ENCODE data around the gene SNX19. TPM values are rescaled to one million over a fixed set of nuclear protein-coding genes. Genes with fewer than 3 reads are reported as not detected.

Gene SNX19
- total and polyA plus RNA-seq, 2 of the 4 experiments (the other 2 are of a cell fraction), result 35.9 to 113 TPM

GRCh38 chr11:130888790-130889189 lies 27.5 kb downstream of the SNX19 start:
- Histone ChIP-seq H3K79me1 (ENCODE audit: low read depth in 1 of 2, low read length in 2 of 2) (peaks cover 20 to 22% of the 10 kb centered on the region in 2 experiments), H4K5ac (ENCODE audit: low read depth, low read length) (no peak overlapping the region), H3K27me3 (ENCODE audit: control insufficient read depth, insufficient read depth, low read length) (no peaks in the 10 kb centered on the region), H3K56ac (ENCODE audit: extremely low read depth, insufficient read depth, low read length) (no peak overlapping the region), H3K4ac (ENCODE audit: low read depth, low read length) (no peak overlapping the region), H3K27ac (ENCODE audit: insufficient read depth, low read length) (no peak overlapping the region), H2AK5ac (ENCODE audit: low read depth, low read length) (no peak overlapping the region), H3K23ac (ENCODE audit: low read depth, low read length) (no peak overlapping the region), H4K91ac (ENCODE audit: insufficient read depth, low read depth, low read length) (no peak overlapping the region), H2AK9ac (replicated peaks; ENCODE audit: low read depth, low read length, poor library complexity) (no peak overlapping the region), H3K4me1 (ENCODE audit: control insufficient read depth, insufficient read depth, low read length) (peaks cover 2% of the 10 kb centered on the region; the same call in 1 of the 2 replicates), H2BK5ac (ENCODE audit: low read depth, low read length, poor library complexity, severe bottlenecking) (no peak overlapping the region), H2BK15ac (ENCODE audit: low read depth, low read length) (no peak overlapping the region), H3K9ac (ENCODE audit: low read depth, low read length) (no peak overlapping the region), H2BK20ac (ENCODE audit: low read depth, low read length) (no peak overlapping the region), H3K9me3 (ENCODE audit: control insufficient read depth, insufficient read depth, low read length) (no peaks in the 10 kb centered on the region), H3K9me1 (ENCODE audit: insufficient read depth, low read length) (no peaks in the 10 kb centered on the region), H3K14ac (replicated peaks; ENCODE audit: low read depth, low read length) (no peak overlapping the region), H3K18ac (ENCODE audit: low read depth, low read length) (no peak overlapping the region), H2AFZ (replicated peaks; ENCODE audit: low read length, poor library complexity) (no peak overlapping the region), H2BK120ac (ENCODE audit: low read depth, low read length) (no peak overlapping the region), H3K4me2 (ENCODE audit: low read depth, low read length) (no peak overlapping the region), H3K4me3 (ENCODE audit: insufficient read depth, low read depth, low read length) (no peak overlapping the region), H4K8ac (ENCODE audit: low read depth in 2 of 2, low read length in 2 of 2) (no peak overlapping the region), H4K20me1 (ENCODE audit: insufficient read depth, low read length) (no peaks in the 10 kb centered on the region), H3K36me3 (ENCODE audit: control insufficient read depth, insufficient read depth, low read length) (peaks cover 17% of the 10 kb centered on the region)
- ATAC-seq (ENCODE audit: low read depth), result no peak
- no TSS peak for BruUV-seq (replicated peaks)
- no peak for DNase-seq
- TF ChIP-seq NFE2L2 (IDR thresholded peaks at IDR 0.05; ENCODE audit: low read depth, low read length) (no peak), MAZ (IDR thresholded peaks at IDR 0.05; ENCODE audit: borderline replicate concordance, low read depth, low read length) (no peak), ELK1 (IDR thresholded peaks at IDR 0.05; ENCODE audit: borderline replicate concordance, low read depth, low read length) (no peak), MAFK (IDR thresholded peaks at IDR 0.05; ENCODE audit: low read depth, low read length) (no peak), CHD1 (IDR thresholded peaks at IDR 0.05; ENCODE audit: low read depth, low read length) (no peak), RCOR1 (IDR thresholded peaks at IDR 0.05; ENCODE audit: insufficient replicate concordance, low read length) (no peak), USF2 (IDR thresholded peaks at IDR 0.05; ENCODE audit: low read depth, low read length) (no peak), SMC3 (IDR thresholded peaks at IDR 0.05; ENCODE audit: low read depth, low read length) (no peak), FOS (IDR thresholded peaks at IDR 0.05; ENCODE audit: low read depth, low read length) (no peak), RAD21 (IDR thresholded peaks at IDR 0.05; ENCODE audit: low read length) (no peak), CTCF (conservative IDR thresholded peaks at IDR 0.05; ENCODE audit: low read depth, low read length) (no peak), MXI1 (IDR thresholded peaks at IDR 0.05; ENCODE audit: borderline replicate concordance, low read depth, low read length) (no peak), CEBPB (IDR thresholded peaks at IDR 0.05; ENCODE audit: low read depth, low read length) (no peak), RFX5 (IDR thresholded peaks at IDR 0.05; ENCODE audit: low read depth, low read length) (no peak), POLR2A (IDR thresholded peaks at IDR 0.05; ENCODE audit: low read depth, low read length) (no peak), BHLHE40 (IDR thresholded peaks at IDR 0.05; ENCODE audit: low read depth, low read length) (no peak)
- ChIA-PET CTCF (interaction anchor here (1.3 kb wide), 1 partner anchor 27 kb away, joined by 3 read pairs; the partner anchor contains the start of gene SNX19), POLR2A (ENCODE audit: unreplicated experiment) (interaction anchor here (0.7 kb wide), 1 partner anchor 49 kb away, joined by 3 read pairs; no protein-coding TSS in a partner anchor)
- dilution Hi-C loops (cut with HindIII; ENCODE audit: low sequenced_read_pairs, unreplicated experiment) (no loop called here), intact Hi-C loops (cut with micrococcal nuclease) (no loop called here), in situ Hi-C loops (cut with MboI; ENCODE audit: low sequenced_read_pairs) (no loop called here)
- no CpG with 5 or more reads among the region's 3 CpGs for WGBS, 2 experiments (ENCODE audit: extremely low coverage in 2 of 2, insufficient read length in 1 of 2)
